Activated CD4-positive, alpha-beta T cell treated with anti-CD3 and anti-CD28 coated beads, Interleukin-2, Interleukin-4, amounts not matched to agents 100 ng/mL and 50 ng/mL, durations not matched to agents 16 hours and 8 hours (primary cell): ENCODE measurements around the gene TMEM242.
"Not testable (repeated sequence)": the region's sequence is repeated elsewhere in the genome, so short reads cannot be mapped to it uniquely, and the experiment has no call there.

Experiments
- DNase-seq: peaks from one replicate; pipeline ENCODE4 v3.0.0-alpha.2; 2020; ENCODE audit warnings: low spot score

The TMEM242 gene

DNA sequence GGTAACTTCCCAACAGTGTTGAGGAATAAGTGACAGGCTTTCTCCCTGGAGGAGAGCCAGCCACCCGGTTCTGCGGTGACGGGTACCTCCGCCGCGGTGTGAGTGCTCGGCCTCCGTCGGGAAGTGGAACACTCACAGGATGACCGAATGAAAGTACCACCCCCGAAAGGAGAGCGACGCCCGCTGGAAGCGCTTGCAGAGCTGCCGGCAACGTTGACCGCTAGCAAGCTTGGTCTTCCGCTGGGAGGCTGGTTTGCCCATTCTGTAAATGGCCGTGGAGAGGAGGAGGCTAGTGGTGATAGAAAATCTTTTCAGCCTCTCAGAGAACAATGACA is 614 bp upstream of the TMEM242 start:
- DNase-seq = peak; percentile 30

DNA sequence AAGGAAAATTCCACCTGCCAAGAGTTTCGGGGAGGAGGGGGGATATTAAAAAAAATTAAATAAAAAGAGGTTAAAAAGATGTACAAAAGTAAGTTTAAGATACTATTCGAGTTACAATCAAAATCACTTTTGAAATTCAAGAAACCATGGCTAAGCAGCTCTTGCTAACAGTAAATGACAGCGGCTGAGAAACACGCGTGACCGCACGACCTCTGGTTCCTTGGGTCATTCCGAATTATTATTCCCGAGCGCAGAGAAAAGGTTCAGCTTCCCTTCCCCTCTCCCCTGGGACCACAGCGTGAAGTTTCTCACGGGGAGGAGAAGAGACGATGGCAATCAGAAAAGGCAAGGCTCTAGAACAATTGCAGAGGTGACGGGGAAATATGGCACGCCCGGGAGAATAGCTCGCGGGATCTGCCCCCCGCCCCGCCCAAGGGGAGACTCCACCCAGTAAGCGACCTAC is 496 bp downstream of the TMEM242 start:
- peak; percentile 83 for DNase-seq

DNA sequence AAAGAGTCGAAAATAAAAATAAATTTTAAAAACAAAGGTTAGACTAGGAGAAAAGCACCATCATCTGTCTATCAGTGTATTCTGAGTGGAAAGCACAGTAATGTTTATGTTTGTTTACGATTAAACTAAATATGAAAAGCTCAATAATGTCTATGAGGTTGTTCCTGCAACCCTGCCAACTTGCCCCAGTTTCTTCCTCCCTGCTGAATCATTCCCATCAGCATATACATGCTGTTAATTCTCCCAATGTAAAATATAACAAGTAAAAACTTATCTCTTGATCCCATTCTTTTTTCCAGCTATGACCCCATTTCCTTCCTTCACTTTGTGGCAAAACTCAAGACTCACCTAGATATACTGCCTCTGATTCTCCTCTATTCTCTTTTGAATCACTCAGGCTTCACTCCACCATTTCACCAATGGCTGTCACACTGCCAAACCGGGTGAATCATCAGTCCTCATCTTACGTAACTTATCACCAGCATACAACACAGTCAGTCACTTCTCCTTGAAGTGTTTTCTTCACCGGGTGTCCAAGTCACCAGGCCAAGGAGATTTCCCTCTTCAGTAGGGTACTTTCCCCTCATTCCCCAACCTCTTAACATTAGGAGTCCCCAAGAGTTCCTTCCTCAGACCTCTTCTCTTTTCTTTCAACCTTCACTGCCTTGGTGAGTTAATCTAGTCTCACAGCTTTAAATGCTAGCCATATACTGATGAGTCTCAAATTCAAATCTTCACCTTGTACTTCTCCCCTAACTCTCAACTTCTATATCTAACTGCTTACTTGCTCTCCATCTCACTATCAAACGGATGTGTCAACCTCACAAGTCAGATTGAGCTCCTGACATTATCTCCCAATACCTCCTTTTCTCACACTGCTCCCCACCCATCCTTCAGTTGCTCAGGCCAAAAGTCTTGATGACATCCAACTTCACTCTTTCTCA is 6.2 kb downstream of the TMEM242 start:
- DNase-seq = peak; percentile 22

DNA sequence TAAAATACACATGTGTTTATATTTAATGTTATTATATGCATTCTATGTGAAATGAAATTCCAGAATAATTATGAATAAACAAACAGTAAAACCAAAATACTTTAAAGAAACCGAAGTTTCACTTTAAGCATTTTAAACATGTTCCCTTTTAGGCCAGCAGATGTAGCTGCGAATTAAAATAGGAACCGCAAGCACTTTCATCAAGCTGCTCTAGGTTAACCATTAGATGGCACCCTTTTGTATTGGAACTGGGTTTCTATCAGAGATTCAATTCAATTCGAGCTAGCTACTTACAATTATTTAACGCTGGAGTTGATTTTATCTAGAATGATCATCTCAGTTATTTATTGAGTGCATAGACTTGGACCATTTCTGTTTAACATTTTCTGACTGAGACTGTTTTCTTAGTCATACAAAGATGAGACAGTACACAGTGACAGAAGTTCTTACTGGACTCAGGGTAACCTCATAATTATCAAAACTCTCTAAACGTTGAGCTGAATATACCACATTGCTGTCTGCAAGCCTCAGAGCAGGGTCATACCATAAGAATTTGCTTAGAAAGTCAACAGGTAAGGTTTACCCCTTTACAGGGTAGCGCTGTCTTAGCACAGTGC is 8.5 kb downstream of the TMEM242 start:
- DNase-seq = peak; percentile 67

DNA sequence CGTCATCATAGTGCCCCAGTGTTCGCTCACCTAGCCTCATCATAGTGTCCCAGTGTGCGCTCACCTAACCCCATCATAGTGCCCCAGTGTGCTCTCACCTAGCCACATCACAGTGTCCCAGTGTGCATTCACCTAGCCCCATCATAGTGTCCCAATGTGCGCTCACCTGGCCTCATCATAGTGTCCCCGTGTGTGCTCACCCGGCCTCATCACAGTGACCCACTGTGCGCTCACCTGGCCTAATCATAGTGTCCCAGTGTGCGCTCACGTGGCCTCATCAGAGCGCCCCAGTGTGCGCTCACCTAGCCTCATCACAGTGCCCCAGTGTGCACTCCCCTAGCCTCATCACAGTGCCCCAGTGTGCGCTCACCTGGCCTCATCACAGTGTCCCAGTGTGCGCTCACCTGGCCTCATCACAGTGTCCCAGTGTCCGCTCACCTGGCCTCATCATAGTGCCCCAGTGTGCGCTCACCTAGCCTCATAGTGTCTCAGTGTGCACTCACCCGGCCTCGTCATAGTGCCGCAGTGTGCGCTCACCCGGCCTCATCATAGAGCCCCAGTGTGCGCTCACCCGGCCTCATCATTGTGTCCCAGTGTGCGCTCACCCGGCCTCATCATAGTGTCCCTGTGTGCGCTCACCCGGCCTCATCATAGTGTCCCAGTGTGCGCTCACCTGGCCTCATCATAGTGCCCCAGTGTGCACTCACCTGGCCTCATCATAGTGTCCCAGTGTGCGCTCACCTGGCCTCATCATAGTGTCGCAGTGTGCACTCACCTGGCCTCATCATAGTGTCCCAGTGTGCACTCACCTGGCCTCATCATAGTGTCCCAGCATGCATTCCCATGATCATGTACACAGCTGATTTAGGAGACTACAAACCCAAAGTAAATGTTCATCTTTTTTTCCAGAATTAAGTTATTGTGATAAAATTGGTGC is 9.5 kb downstream of the TMEM242 start:
- no peak for DNase-seq

DNA sequence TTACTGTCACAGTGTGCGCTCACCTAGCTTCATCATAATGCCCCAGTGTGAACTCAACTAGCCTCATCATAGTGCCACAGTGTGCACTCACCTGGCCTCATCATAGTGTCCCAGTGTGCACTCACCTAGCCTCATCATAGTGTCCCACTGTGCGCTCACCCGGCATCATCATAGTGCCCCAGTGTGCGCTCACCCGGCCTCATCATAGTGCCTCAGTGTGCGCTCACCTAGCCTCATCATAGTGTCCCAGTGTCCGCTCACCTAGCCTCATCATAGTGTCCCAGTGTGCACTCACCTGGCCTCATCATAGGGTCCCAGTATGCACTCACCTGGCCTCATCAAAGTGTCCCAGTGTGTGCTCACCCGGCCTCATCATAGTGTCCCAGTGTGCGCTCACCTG is 10.6 kb downstream of the TMEM242 start:
- DNase-seq = no peak

DNA sequence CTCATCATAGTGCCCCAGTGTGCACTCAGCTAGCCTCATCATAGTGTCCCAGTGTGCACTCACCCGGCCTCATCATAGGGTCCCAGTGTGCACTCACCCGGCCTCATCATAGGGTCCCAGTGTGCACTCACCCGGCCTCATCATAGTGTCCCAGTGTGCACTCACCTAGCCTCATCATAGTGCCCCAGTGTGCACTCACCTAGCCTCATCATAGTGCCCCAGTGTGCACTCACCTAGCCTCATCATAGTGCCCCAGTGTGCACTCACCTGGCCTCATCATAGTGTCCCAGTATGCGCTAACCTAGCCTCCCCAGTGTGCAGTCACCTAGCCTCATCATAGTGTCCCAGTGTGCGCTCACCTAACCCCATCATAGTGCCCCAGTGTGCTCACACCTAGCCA is 12.6 kb downstream of the TMEM242 start:
- not testable (repeated sequence) for DNase-seq

DNA sequence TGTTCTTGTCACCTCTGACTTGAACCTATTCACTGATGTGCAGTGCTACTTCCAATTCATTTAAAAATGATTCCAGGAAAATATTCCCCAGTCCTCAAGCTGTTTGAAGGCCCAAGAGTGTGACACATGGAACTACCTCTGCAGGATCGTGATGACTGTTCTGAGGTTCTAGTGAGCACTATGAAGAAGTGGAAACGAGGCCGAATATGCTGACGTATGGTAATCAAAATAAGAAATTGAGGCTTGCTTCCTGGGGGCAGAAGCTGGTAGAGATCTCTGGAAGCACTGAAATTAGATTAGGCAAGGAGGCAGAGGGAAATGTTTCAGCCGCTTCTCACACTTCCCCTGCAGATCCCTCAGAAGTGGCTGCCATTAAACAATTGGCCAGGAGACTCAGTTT is 15.7 kb downstream of the TMEM242 start:
- DNase-seq = no peak

DNA sequence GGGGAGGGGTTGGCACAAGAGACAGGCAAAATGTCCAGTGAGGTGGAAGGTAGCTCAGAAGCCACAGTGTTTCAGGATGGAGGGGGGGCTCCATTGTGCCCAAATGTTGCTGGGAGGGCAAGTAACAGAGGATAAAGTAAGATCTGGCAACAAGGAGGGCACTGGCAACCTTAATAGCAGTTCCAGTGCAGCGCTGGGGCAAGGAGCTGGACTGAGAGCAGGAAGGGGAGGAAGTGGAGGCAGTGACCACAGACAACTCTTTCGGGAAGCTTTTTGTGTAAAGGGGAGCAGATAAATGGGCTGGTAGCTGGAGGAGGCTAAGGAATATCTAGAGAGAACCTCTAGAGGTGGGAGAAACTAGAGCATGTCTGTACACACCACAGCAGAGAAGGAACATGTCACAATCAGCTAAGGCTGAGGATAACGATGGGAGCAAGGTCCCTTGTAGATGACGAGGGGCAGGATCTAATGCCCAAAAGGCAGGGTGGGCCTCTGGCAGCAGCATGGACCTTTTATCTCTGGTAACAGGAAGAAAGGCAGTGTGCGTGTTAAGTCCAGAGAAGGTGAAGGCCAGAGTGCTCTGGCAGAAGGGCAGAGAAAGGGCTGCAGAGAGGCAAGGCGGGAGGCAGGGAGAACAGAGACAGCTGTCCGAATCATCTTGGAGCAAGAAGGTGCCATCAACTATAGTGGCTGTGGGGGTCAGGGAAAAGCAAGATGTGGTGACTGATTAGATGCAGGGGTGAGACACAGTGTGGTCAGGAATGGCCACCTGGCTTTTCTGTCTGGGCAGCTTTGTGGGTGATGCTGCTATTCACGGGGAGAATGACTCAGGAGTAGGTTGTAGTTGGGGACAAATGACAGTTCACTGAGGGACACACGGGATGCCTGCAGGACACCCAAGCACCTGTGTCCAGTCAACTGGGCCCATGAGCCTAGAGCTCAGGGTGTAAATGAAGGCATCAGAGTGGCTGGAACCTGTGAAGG is 17.4 kb downstream of the TMEM242 start:
- no peak for DNase-seq

DNA sequence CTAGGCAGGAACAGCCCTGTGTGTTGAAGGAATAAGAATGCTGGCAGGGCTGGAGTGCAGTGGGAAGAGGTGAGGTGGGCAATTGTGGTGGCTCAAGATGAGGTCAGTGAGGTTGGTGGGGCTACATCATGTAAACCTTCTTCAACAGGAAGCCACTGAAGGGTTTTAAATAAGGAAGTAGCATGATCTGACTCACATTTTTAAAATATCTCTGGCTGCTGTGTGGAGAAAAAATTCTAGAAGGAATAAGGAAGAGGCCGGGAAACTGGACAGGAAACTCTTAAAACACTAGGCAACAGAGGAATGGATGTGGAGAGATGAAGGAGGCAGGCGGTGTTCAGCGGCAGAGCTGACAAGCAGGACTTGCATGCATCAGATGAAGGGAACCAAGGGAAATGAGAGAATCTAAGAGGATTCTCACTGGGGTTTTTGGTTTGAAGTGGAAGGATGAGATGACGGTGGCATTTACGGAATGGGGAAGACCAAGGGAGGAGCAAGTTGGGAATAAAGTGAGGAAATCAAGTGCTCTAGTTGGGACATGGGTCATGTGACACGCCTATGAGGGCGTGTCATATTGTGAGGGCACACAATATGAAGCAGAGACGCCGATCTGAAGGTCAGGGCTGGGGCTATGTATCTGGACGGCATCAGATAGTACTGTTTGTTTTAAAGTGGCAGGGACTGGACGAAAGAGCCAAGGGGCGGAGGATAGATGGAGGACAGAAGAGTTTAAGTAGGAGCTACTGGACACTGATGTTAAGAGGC is 18.2 kb downstream of the TMEM242 start:
- no peak for DNase-seq

DNA sequence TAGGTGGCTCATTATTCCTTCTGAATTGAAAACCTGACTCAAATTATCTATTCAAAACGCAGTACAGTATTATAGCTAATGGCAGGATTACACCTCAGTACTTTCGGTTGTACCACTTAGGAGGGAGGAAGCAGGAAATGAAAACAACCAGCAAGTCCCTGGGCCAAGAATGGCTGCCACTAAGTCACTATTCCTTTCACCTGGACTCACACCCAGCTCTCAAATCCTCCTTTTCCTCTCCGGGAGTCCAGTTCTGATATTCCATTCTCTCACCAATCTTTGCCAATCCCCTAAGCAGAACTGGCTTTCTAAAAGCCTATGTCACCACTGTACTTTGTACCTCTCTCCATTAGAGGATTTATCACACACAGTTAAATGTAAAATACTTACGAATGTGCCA is 20.6 kb downstream of the TMEM242 start:
- DNase-seq = no peak

DNA sequence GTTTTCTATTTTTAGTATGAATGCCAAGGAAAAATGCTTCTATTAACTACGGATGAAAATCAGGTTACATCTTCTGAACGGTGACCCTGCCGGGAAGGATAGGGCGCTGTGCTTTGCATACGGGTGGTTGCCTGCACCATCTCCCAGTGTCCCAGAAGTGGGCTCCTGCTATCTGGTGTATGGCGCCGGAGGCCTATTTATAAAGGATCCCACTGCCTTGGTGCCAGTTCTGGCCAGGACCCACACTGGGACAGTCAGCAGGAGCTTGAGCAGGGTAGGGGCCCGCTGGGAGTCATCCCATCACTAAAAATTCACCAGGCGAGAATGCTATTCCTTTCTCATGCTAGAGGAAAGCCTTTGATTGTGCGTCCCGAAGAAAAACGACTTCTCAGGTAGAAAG is 22.9 kb downstream of the TMEM242 start:
- DNase-seq = no peak

DNA sequence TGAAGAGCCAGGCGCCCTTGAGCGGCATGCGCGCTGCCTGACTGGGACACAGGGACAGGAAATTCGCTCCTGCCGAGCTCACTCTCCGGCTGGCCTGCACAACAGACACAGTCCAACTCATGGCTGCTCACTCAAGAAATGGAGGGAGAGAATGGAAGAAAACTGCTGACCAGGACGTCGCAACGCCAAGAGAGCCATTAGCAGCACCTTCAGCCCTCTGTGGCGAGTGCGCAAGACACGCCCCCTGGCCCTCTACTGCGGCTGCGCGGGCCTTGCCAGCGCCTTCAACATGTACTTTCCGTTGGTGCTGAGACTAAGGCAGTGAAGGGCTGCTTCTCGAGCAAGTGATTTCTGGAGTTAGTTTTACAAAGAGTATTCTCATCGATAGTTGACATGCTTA is 23.3 kb downstream of the TMEM242 start:
- no peak for DNase-seq

DNA sequence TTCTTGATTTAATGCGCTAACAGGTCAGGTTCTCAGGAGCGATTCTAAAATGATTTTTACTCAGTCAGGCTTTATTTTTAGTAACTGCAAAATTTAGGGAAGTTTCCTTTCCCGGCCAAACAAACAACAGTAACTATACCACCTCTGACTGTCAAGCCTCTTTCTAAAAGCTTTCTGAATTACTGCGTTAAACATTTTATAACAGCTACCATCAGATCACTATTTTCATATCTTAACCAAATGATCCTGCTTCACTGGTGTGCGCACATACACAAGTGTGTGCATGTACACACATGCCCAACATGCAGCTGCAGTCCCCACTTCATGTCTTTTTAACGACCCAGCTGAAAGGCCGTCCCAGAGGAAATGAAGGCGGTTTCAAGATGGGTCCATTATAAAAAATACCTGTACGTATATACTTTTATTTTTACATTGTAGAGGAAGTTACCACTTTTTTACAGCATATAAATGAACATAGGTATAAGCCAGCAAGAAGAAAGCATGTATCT is 25.0 kb downstream of the TMEM242 start:
- DNase-seq = no peak

DNA sequence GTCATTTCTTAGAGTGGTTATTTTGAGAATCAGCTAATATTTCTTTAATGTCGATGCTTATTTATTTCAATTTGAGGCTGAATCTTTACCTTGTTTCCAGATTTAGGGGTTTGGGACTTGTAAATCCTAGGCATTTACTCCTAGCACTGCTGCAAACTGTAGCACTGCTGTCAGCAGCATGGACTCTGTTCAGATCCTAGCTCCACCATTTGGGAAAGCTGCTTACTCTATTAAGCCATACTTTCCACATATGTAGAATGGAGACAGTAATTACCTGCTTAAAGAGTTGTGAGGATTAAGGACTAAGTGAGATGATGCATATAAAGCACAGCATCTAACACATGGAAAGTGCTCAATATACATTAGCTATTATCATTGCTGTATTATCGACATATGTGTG is 28.7 kb downstream of the TMEM242 start:
- DNase-seq = no peak

DNA sequence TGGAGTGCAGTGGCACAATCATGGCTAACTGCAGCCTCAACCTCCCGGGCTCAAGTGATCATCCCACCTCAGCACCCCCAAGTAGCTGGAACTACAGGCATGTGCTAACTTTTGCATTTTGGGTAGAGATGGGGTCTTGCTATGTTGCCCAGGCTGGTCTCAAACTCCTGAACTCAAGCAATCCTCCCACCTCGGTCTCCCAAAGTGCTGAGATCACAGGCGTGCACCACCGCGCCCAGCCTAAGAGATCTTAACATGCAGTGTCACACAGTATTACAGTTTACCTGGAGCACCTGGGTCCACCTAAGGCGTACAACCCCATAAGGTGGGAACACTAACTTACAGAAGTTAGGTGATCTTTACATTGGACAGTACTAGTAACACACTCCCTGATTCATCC is 29.5 kb downstream of the TMEM242 start:
- no peak for DNase-seq

DNA sequence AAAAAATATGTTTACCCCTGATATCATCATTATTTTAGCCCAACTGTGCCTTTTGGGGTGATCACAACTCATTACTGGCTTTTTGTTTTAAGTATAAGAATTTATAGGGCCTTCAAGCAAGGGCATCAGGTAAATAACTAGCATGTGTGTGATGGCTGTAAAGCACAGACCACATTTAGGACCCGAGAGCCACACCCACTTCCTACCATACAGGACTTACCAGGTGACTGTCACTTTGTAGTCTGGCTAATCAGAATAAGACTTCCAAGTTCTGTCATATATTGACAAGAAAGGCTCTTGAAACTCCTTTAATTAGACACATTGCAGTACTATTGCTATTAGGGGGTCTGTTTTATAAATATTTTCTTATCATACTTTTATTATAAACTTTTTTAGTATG is 31.1 kb downstream of the TMEM242 start:
- no peak for DNase-seq

DNA sequence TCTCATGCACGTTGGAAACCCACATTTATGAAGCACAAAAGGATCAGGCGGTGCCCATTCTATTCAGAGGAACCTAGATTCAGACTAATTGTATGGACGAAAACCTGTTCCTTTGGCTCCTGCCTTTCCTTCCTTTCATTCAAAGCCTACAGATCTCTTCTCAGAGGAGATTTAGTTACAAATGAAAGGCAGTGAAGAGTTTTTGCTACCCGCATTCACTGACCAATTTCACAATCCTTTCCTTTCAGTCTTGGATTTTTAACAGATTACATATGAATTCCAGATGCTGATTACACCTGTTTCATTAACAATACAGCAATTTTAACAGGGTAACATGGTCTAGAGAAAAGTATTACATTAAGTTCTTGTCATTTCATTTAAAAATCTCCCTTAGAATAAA is 32.0 kb downstream of the TMEM242 start:
- DNase-seq = no peak

DNA sequence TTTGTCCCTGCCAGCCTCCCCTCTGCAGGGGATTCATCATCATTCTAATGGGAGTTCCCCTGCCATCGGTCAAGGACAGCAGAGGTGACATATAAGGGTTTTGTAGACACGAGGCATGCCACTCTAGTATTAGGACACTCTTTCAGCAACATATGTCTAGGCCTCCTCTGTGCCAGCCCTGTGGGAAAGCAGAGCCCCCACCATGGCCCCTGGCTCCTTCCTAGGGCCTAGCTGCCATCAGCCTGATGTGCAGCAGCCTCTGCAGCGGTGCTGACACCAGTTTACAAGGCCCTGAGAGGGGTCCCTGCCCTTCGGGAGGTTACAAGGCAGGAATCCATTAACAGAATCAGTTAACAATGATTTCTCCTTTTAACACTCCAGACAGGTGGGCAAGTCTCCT is 32.5 kb downstream of the TMEM242 start:
- DNase-seq = no peak

DNA sequence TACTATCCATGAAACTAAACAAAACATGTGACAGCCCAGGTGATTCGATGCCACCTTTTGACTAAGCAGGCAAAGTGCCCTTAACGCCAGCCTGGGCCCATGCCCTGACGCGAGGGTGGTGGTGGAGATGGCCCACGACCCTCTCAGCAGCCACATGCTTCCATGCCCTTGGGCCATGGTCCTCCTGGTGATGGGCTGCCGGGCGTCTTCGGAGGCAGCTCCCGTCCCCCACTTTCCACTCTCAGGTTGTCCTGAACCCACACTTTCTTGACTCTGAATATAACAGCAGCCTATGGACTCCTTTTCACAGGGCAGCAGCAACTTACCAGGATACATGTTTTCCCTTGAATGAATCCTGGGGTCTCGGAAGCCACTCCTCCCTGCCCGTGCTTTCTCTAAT is 33.6 kb downstream of the TMEM242 start:
- DNase-seq = no peak
